HEK293 (cell line): ENCODE data around the gene SLC25A26.

Experiments used
- CTCF ChIA-PET: fragments of 350-600 bp; formaldehyde crosslinking; extraction: SDS; loops from one replicate; lab custom pipeline; 2021; ENCODE audit warnings: antibody characterized with exemption; lab: Yijun Ruan, JAX
- POLR2A ChIA-PET: fragments of 300-600 bp; formaldehyde crosslinking; extraction: SDS; loops from one replicate; lab custom pipeline; 2020; ENCODE audit warnings: antibody characterized with exemption, inconsistent platforms; lab: Yijun Ruan, JAX
- H3K27ac ChIP-seq: fragments of 200-500 bp; sonication (Bioruptor generic); 2 replicates; pipeline ENCODE4 v1.5.1; 2014; ENCODE audit warnings: low read depth, low read length, control low read depth, inconsistent platforms; ENCODE audit errors: extremely low read depth
- H3K36me3 ChIP-seq, 2 experiments: fragments of 200-500 bp in 1 of 2; sonication (Bioruptor generic) in 1 of 2; 1 replicate in 1 of 2; 2 replicates in 1 of 2; pipeline ENCODE4 v1.5.1; 2014 to 2017; ENCODE audit warnings: inconsistent platforms in 2 of 2, low read length in 2 of 2; ENCODE audit not compliant: control insufficient read depth in 2 of 2, insufficient read depth in 1 of 2
- H3K4me1 ChIP-seq: fragments of 200-500 bp; sonication (Bioruptor generic); 2 replicates; pipeline ENCODE4 v1.5.1; 2014; ENCODE audit warnings: mild to moderate bottlenecking, low read length, inconsistent platforms; ENCODE audit not compliant: control insufficient read depth, insufficient read depth
- H3K4me3 ChIP-seq: 2 replicates; pipeline ENCODE4 v1.5.1; 2011; ENCODE audit warnings: low read depth, mild to moderate bottlenecking, control low read depth, low read length, moderate library complexity
- H3K9me3 ChIP-seq: fragments of 200-500 bp; sonication (Bioruptor generic); 2 replicates; pipeline ENCODE4 v1.5.1; 2014; ENCODE audit warnings: low read depth, low read length, inconsistent platforms; ENCODE audit not compliant: control insufficient read depth, insufficient read depth
- ATF2 ChIP-seq: fragments of 450-650 bp; formaldehyde crosslinking; IDR thresholded peaks from 2 replicates; pipeline ENCODE4 v1.5.1; 2016; ENCODE audit warnings: missing biosample characterization, missing genetic modification characterization, low read depth
- KLF7 ChIP-seq: fragments of 450-650 bp; formaldehyde crosslinking; IDR thresholded peaks from 2 replicates; pipeline ENCODE4 v1.5.1; 2016; ENCODE audit warnings: missing biosample characterization, missing genetic modification characterization, borderline replicate concordance
- ZBTB8A ChIP-seq: fragments of 450-650 bp; formaldehyde crosslinking; IDR thresholded peaks from 2 replicates; pipeline ENCODE4 v1.5.1; 2016; ENCODE audit warnings: missing biosample characterization, missing genetic modification characterization
- ZFHX2 ChIP-seq: fragments of 450-650 bp; formaldehyde crosslinking; conservative IDR thresholded peaks from 2 replicates; pipeline ENCODE4 v1.5.1; 2016; ENCODE audit warnings: missing biosample characterization, missing genetic modification characterization
- ZFP3 ChIP-seq: fragments of 450-650 bp; formaldehyde crosslinking; IDR thresholded peaks from 2 replicates; pipeline ENCODE4 v1.5.1; 2016; ENCODE audit warnings: low read depth, missing biosample characterization, missing genetic modification characterization
- ZNF16 ChIP-seq: fragments of 450-650 bp; formaldehyde crosslinking; IDR thresholded peaks from 2 replicates; pipeline ENCODE4 v1.5.1; 2016; ENCODE audit warnings: low read depth, missing biosample characterization, missing genetic modification characterization
- ZNF335 ChIP-seq: fragments of 450-650 bp; formaldehyde crosslinking; conservative IDR thresholded peaks from 2 replicates; pipeline ENCODE4 v1.5.1; 2016; ENCODE audit warnings: missing biosample characterization, missing genetic modification characterization
- ZNF350 ChIP-seq: fragments of 450-650 bp; formaldehyde crosslinking; IDR thresholded peaks from 2 replicates; pipeline ENCODE4 v1.5.0; 2017; ENCODE audit warnings: missing biosample characterization, mild to moderate bottlenecking, missing genetic modification characterization
- ZNF404 ChIP-seq: fragments of 450-650 bp; formaldehyde crosslinking; IDR thresholded peaks from 2 replicates; pipeline ENCODE4 v1.5.1; 2017; ENCODE audit warnings: missing biosample characterization, missing genetic modification characterization
- ZNF473 ChIP-seq: fragments of 450-650 bp; formaldehyde crosslinking; IDR thresholded peaks from 2 replicates; pipeline ENCODE4 v1.5.1; 2017; ENCODE audit warnings: missing biosample characterization, missing genetic modification characterization
- ZNF530 ChIP-seq: fragments of 450-650 bp; formaldehyde crosslinking; IDR thresholded peaks from 2 replicates; pipeline ENCODE4 v1.5.1; 2016; ENCODE audit warnings: low read depth, missing biosample characterization, missing genetic modification characterization
- ZNF596 ChIP-seq: fragments of 450-650 bp; IDR thresholded peaks from 2 replicates; pipeline ENCODE4 v1.5.0; 2018; ENCODE audit warnings: missing biosample characterization, mild to moderate bottlenecking, missing genetic modification characterization, moderate library complexity
- ZNF629 ChIP-seq: fragments of 450-650 bp; formaldehyde crosslinking; IDR thresholded peaks from 2 replicates; pipeline ENCODE4 v1.5.1; 2017; ENCODE audit warnings: missing biosample characterization, missing genetic modification characterization
- ZNF639 ChIP-seq: fragments of 450-650 bp; formaldehyde crosslinking; IDR thresholded peaks from 2 replicates; pipeline ENCODE4 v1.5.1; 2016; ENCODE audit warnings: missing biosample characterization, missing genetic modification characterization
- ZNF654 ChIP-seq: fragments of 450-650 bp; formaldehyde crosslinking; IDR thresholded peaks from 2 replicates; pipeline ENCODE4 v1.5.1; 2016; ENCODE audit warnings: low read depth, missing biosample characterization, missing genetic modification characterization
- ZNF660 ChIP-seq: fragments of 450-650 bp; IDR thresholded peaks from 2 replicates; pipeline ENCODE4 v1.5.1; 2018; ENCODE audit warnings: missing biosample characterization, mild to moderate bottlenecking, missing genetic modification characterization
- ZNF664 ChIP-seq: fragments of 450-650 bp; formaldehyde crosslinking; IDR thresholded peaks from 2 replicates; pipeline ENCODE4 v1.5.1; 2016; ENCODE audit warnings: missing biosample characterization, missing genetic modification characterization
- ZNF692 ChIP-seq: fragments of 450-650 bp; formaldehyde crosslinking; IDR thresholded peaks from 2 replicates; pipeline ENCODE4 v1.5.1; 2016; ENCODE audit warnings: missing biosample characterization, missing genetic modification characterization
- ZNF768 ChIP-seq: fragments of 450-650 bp; formaldehyde crosslinking; IDR thresholded peaks from 2 replicates; pipeline ENCODE4 v1.5.1; 2018; ENCODE audit warnings: missing biosample characterization, mild to moderate bottlenecking, missing genetic modification characterization
- TF ChIP-seq, protein P1 (sequence below): fragments of 450-650 bp; formaldehyde crosslinking; IDR thresholded peaks from 2 replicates; pipeline ENCODE4 v1.5.1; 2016; ENCODE audit warnings: missing biosample characterization, missing genetic modification characterization
- TF ChIP-seq, protein P2 (sequence below): fragments of 450-650 bp; formaldehyde crosslinking; IDR thresholded peaks from 2 replicates; pipeline ENCODE4 v1.5.1; 2016; ENCODE audit warnings: missing biosample characterization, missing genetic modification characterization

SLC25A26 gene

GRCh38 chr3:66411474-66411873, 190.7 kb downstream of the SLC25A26 start:
- no peak for TF ChIP-seq ZNF692
- no peak for TF ChIP-seq ZNF660
- TF ChIP-seq, protein P1, sequence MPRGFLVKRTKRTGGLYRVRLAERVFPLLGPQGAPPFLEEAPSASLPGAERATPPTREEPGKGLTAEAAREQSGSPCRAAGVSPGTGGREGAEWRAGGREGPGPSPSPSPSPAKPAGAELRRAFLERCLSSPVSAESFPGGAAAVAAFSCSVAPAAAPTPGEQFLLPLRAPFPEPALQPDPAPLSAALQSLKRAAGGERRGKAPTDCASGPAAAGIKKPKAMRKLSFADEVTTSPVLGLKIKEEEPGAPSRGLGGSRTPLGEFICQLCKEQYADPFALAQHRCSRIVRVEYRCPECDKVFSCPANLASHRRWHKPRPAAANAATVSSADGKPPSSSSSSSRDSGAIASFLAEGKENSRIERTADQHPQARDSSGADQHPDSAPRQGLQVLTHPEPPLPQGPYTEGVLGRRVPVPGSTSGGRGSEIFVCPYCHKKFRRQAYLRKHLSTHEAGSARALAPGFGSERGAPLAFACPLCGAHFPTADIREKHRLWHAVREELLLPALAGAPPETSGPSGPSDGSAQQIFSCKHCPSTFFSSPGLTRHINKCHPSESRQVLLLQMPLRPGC (tag by site-specific recombination), result no peak
- no peak for TF ChIP-seq ZNF654 (tag by site-specific recombination)
- no peak for TF ChIP-seq ATF2 (tag by site-specific recombination)
- TF ChIP-seq ZNF768 (tag by site-specific recombination), result no peak
- no peak for TF ChIP-seq ZNF530 (tag by site-specific recombination)
- TF ChIP-seq, all 188 proteins: peak for 0
- ChIA-PET CTCF (interaction anchor here (0.6 to 1.6 kb wide), 2 partner anchors 405 to 1752 kb away, joined by 3 to 4 read pairs; no protein-coding TSS in a partner anchor), POLR2A (no interaction called here)
- Histone ChIP-seq H3K36me3 (peaks cover 0 to 78% of the 10 kb centered on the region in 2 experiments; a peak in 1 of 3 replicates), H3K27ac (no peak overlapping the region), H3K4me1 (no peaks in the 10 kb centered on the region), H3K4me3 (no peak overlapping the region), H3K9me3 (no peaks in the 10 kb centered on the region)

DNA sequence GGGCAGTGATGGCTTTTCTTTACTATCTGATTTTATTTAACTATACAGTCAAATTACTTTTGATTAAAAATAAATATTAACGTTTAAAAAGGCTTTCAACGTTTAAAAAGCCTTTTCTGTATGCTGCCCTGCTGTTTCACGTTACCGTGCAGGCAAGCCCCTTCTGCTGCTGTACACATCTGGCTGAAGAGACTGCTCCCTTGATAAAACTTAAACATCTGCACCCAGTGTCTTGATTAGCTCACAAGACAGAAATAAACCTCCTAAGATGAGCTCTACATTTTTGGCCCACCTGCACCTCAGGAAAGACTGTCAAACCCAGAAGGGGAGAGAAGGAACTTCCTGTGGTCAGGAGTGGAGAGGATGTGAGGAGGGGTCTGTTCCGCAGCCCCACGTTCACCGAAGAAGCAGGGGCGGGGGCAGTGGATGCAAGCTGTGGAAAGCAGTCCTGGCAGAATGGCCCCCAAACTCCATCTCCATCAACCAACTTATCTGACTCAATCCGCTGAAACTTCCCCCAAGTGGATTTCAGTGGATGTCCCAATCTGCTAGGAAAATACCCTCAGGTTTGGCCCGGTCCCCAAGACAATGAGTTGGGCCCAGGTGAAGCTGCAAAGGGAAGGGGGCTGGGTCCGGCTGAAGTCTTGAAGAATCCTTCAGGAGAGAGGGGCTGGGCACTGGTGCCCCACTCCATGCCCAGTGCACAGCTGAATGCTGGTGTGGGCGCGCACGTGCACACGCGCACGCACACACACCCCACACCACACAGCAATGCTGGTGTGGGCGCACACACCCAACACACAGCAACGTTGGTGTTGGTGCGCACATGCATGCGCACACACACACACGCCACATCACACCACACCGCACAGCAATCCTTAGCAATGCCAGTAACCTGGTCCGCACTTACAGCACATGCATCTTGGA, 191.4 kb downstream of the SLC25A26 start:
- Histone ChIP-seq H3K9me3 (no peaks in the 10 kb centered on the region), H3K4me3 (no peak overlapping the region), H3K27ac (no peak overlapping the region), H3K4me1 (no peaks in the 10 kb centered on the region), H3K36me3 (peaks cover 0 to 70% of the 10 kb centered on the region in 2 experiments; a peak in 1 of 3 replicates)
- TF ChIP-seq ZNF404 (tag by site-specific recombination) (no peak), ZNF473 (tag by site-specific recombination) (no peak), ZFHX2 (no peak), ZNF350 (no peak), ZNF664 (tag by site-specific recombination) (no peak), KLF7 (tag by site-specific recombination) (no peak), ZNF639 (no peak), ZBTB8A (tag by site-specific recombination) (no peak), ZFP3 (no peak), ZNF335 (tag by site-specific recombination) (no peak), ZNF629 (tag by site-specific recombination) (no peak), ZNF530 (tag by site-specific recombination) (no peak), ZNF16 (tag by site-specific recombination) (no peak), ZNF596 (tag by site-specific recombination) (no peak)
- TF ChIP-seq, protein P2, sequence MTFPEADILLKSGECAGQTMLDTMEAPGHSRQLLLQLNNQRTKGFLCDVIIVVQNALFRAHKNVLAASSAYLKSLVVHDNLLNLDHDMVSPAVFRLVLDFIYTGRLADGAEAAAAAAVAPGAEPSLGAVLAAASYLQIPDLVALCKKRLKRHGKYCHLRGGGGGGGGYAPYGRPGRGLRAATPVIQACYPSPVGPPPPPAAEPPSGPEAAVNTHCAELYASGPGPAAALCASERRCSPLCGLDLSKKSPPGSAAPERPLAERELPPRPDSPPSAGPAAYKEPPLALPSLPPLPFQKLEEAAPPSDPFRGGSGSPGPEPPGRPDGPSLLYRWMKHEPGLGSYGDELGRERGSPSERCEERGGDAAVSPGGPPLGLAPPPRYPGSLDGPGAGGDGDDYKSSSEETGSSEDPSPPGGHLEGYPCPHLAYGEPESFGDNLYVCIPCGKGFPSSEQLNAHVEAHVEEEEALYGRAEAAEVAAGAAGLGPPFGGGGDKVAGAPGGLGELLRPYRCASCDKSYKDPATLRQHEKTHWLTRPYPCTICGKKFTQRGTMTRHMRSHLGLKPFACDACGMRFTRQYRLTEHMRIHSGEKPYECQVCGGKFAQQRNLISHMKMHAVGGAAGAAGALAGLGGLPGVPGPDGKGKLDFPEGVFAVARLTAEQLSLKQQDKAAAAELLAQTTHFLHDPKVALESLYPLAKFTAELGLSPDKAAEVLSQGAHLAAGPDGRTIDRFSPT (tag by site-specific recombination), result no peak
- POLR2A ChIA-PET, result no interaction called here
- CTCF ChIA-PET, result interaction anchor here (0.6 kb wide), 1 partner anchor 1751 kb away, joined by 3 read pairs; no protein-coding TSS in a partner anchor
